AG04450 (cell line): ENCODE results near the gene KRABD2.

Experiments
- CTCF ChIA-PET: fragments of 300-600, 350-600 bp; formaldehyde crosslinking; extraction: SDS; loops from one replicate; lab custom pipeline; 2022; ENCODE audit warnings: antibody characterized with exemption, inconsistent platforms; lab: Charles Lee
- POLR2A ChIA-PET: fragments of 350-600 bp; formaldehyde crosslinking; extraction: SDS; loops from one replicate; lab custom pipeline; 2021; ENCODE audit warnings: antibody characterized with exemption, inconsistent platforms; lab: Yijun Ruan, JAX
- DNase-seq: peaks from one replicate; pipeline ENCODE4 v3.0.0-alpha.2; 2011; ENCODE audit warnings: low read depth, low spot score
- H3K27ac ChIP-seq: one replicate; pipeline ENCODE4 v1.5.1; 2012; ENCODE audit warnings: low read depth, low read length, control low read depth
- H3K27me3 ChIP-seq: one replicate; pipeline ENCODE4 v1.6.0; 2012; ENCODE audit warnings: low read length; ENCODE audit not compliant: control insufficient read depth, insufficient read depth
- H3K4me3 ChIP-seq: 2 replicates; pipeline ENCODE4 v1.5.1; 2011; ENCODE audit warnings: mild to moderate bottlenecking, low read depth, low read length, control low read depth
- H3K9me3 ChIP-seq: 2 replicates; pipeline ENCODE4 v1.5.1; 2012; ENCODE audit warnings: low read length; ENCODE audit not compliant: control insufficient read depth, insufficient read depth
- CTCF ChIP-seq: IDR thresholded peaks from 2 replicates; pipeline ENCODE4 v1.5.1; 2011; ENCODE audit warnings: low read depth, low read length, control low read depth, inconsistent platforms

Gene KRABD2

GRCh38 chr17:8393470-8394231 is 17.1 kb upstream of the KRABD2 start:
- ChIA-PET CTCF (interaction anchor here (0.6 to 1.8 kb wide), 5 partner anchors 10 to 392 kb away, joined by 3 to 6 read pairs (median 4); no protein-coding TSS in a partner anchor), POLR2A (interaction anchor here (0.7 kb wide), 1 partner anchor 42 kb away, joined by 4 read pairs; no protein-coding TSS in a partner anchor)

GRCh38 chr17:8392674-8393469 is 16.4 kb upstream of the KRABD2 start:
- H3K4me3 ChIP-seq, result no peak overlapping the region
- ChIA-PET POLR2A (interaction anchor here (0.6 kb wide), 1 partner anchor 59 kb away, joined by 4 read pairs; no protein-coding TSS in a partner anchor), CTCF (interaction anchor here (0.7 to 1.6 kb wide), 2 partner anchors 9 to 17 kb away, joined by 3 to 7 read pairs; no protein-coding TSS in a partner anchor)
- peaks cover 2% of the 10 kb centered on the region for H3K27me3 ChIP-seq
- peaks cover 6% of the 10 kb centered on the region; the same call in 1 of the 2 replicates for H3K9me3 ChIP-seq
- H3K27ac ChIP-seq, result no peak overlapping the region
- TF ChIP-seq CTCF, result no peak
- no peak for DNase-seq

More at GRCh38 chr17:8393470-8394231, 17.1 kb upstream of the KRABD2 start:
- Histone ChIP-seq H3K27me3 (peaks cover 2% of the 10 kb centered on the region), H3K27ac (no peak overlapping the region), H3K9me3 (peaks cover 6% of the 10 kb centered on the region; the same call in 1 of the 2 replicates), H3K4me3 (no peak overlapping the region)
- DNase-seq, result no peak
- TF ChIP-seq CTCF, result no peak

GRCh38 chr17:8392274-8392673 is 15.8 kb upstream of the KRABD2 start:
- Histone ChIP-seq H3K27me3 (no peaks in the 10 kb centered on the region), H3K4me3 (no peak overlapping the region), H3K27ac (no peak overlapping the region), H3K9me3 (peaks cover 6% of the 10 kb centered on the region; the same call in 1 of the 2 replicates)
- no peak for DNase-seq
- ChIA-PET POLR2A (no interaction called here), CTCF (interaction anchor here (1.6 kb wide), 1 partner anchor 18 kb away, joined by 7 read pairs; no protein-coding TSS in a partner anchor)
- TF ChIP-seq CTCF, result no peak

- peaks cover 6% of the 10 kb centered on the region; the same call in 1 of the 2 replicates for H3K9me3 ChIP-seq
- no peak overlapping the region for H3K4me3 ChIP-seq
- ChIA-PET POLR2A (no interaction called here), CTCF (interaction anchor here (1.6 kb wide), 1 partner anchor 19 kb away, joined by 7 read pairs; no protein-coding TSS in a partner anchor)
- no peak overlapping the region for H3K27ac ChIP-seq
- TF ChIP-seq CTCF, result no peak
- H3K27me3 ChIP-seq, result no peaks in the 10 kb centered on the region
- no peak for DNase-seq
Measured at GRCh38 chr17:8391711-8392110, 15.2 kb upstream of the KRABD2 start.
